ENCODE results near the gene KLK2.

Gene KLK2

DNA sequence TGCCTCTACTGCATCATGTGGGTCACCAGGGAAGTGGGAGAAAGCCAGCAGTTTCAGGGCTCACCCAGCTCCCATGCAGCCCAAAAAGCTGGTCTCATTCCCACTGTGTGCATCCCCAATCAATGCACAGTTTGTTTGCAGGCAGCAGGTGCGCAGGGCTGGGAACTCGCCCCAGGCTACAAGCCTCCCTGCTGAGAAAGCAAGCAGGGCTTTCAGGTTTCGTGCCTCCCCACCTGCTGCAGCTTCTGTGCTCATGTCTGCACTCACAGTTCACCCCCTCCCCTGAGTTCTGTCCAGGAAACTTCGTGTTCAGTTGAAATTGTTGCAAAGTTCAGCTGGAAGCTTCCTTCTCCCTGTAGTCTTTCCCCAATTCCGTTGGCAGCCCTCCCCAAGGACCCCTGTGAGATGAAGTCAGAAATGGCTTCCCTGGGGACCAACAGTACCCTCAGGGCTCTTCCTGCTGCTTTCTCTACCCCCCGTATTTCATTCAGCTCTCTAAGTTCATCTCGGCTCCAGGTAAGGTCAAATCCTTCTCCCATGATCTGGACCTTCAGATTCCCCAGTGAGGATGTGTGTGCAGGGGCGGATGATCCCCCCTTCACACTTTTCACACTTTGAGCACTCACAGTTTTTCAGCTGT lies 28.8 kb upstream of the KLK2 start:
- no peak for DNase-seq

DNA sequence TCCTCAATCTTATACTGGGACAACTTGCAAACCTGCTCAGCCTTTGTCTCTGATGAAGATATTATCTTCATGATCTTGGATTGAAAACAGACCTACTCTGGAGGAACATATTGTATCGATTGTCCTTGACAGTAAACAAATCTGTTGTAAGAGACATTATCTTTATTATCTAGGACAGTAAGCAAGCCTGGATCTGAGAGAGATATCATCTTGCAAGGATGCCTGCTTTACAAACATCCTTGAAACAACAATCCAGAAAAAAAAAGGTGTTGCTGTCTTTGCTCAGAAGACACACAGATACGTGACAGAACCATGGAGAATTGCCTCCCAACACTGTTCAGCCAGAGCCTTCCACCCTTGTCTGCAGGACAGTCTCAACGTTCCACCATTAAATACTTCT lies 22.5 kb upstream of the KLK2 start:
- no peak for DNase-seq

DNA sequence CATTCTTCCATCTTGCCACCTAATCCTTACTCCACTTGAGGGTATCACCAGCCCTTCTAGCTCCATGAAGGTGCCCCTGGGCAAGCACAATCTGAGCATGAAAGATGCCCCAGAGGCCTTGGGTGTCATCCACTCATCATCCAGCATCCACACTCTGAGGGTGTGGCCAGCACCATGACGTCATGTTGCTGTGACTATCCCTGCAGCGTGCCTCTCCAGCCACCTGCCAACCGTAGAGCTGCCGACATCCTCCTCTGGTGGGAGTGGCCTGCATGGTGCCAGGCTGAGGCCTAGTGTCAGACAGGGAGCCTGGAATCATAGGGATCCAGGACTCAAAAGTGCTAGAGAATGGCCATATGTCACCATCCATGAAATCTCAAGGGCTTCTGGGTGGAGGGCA lies 21.6 kb upstream of the KLK2 start:
- DNase-seq, result no peak

DNA sequence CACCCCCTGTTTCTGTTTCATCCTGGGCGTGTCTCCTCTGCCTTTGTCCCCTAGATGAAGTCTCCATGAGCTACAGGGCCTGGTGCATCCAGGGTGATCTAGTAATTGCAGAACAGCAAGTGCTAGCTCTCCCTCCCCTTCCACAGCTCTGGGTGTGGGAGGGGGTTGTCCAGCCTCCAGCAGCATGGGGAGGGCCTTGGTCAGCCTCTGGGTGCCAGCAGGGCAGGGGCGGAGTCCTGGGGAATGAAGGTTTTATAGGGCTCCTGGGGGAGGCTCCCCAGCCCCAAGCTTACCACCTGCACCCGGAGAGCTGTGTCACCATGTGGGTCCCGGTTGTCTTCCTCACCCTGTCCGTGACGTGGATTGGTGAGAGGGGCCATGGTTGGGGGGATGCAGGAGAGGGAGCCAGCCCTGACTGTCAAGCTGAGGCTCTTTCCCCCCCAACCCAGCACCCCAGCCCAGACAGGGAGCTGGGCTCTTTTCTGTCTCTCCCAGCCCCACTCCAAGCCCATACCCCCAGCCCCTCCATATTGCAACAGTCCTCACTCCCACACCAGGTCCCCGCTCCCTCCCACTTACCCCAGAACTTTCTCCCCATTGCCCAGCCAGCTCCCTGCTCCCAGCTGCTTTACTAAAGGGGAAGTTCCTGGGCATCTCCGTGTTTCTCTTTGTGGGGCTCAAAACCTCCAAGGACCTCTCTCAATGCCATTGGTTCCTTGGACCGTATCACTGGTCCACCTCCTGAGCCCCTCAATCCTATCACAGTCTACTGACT lies 18.4 kb upstream of the KLK2 start, which contains the start of gene KLK3:
TSS of gene KLK3 (plus strand) at position 280 of the 775 bp plus-strand sequence. CDS start at position 321, 41 bp downstream.
- no peak for DNase-seq

DNA sequence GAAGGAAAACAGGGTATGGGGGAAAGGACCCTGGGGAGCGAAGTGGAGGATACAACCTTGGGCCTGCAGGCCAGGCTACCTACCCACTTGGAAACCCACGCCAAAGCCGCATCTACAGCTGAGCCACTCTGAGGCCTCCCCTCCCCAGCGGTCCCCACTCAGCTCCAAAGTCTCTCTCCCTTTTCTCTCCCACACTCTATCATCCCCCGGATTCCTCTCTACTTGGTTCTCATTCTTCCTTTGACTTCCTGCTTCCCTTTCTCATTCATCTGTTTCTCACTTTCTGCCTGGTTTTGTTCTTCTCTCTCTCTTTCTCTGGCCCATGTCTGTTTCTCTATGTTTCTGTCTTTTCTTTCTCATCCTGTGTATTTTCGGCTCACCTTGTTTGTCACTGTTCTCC lies 15.9 kb upstream of the KLK2 start:
- no peak for DNase-seq

DNA sequence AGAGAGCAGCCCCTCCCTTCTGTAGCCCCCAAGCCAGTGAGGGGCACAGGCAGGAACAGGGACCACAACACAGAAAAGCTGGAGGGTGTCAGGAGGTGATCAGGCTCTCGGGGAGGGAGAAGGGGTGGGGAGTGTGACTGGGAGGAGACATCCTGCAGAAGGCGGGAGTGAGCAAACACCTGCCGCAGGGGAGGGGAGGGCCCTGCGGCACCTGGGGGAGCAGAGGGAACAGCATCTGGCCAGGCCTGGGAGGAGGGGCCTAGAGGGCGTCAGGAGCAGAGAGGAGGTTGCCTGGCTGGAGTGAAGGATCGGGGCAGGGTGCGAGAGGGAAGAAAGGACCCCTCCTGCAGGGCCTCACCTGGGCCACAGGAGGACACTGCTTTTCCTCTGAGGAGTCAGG lies 14.4 kb upstream of the KLK2 start:
- DNase-seq, result no peak

DNA sequence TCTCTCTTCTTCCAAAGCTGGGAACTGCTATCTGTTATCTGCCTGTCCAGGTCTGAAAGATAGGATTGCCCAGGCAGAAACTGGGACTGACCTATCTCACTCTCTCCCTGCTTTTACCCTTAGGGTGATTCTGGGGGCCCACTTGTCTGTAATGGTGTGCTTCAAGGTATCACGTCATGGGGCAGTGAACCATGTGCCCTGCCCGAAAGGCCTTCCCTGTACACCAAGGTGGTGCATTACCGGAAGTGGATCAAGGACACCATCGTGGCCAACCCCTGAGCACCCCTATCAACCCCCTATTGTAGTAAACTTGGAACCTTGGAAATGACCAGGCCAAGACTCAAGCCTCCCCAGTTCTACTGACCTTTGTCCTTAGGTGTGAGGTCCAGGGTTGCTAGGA lies 13.4 kb upstream of the KLK2 start:
- DNase-seq, result no peak

DNA sequence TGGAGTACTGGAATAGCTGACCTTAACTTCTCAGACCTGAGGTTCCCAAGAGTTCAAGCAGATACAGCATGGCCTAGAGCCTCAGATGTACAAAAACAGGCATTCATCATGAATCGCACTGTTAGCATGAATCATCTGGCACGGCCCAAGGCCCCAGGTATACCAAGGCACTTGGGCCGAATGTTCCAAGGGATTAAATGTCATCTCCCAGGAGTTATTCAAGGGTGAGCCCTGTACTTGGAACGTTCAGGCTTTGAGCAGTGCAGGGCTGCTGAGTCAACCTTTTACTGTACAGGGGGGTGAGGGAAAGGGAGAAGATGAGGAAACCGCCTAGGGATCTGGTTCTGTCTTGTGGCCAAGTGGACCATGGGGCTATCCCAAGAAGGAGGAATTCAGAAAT lies 12.2 kb upstream of the KLK2 start:
- DNase-seq, result no peak

DNA sequence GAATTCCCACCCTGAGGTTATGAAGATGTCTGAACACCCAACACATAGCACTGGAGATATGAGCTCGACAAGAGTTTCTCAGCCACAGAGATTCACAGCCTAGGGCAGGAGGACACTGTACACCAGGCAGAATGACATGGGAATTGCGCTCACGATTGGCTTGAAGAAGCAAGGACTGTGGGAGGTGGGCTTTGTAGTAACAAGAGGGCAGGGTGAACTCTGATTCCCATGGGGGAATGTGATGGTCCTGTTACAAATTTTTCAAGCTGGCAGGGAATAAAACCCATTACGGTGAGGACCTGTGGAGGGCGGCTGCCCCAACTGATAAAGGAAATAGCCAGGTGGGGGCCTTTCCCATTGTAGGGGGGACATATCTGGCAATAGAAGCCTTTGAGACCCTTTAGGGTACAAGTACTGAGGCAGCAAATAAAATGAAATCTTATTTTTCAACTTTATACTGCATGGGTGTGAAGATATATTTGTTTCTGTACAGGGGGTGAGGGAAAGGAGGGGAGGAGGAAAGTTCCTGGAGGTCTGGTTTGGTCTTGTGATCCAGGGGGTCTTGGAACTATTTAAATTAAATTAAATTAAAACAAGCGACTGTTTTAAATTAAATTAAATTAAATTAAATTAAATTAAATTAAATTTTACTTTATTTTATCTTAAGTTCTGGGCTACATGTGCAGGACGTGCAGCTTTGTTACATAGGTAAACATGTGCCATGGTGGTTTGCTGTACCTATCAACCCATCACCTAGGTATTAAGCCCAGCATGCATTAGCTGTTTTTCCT lies 11.5 kb upstream of the KLK2 start:
- no peak for DNase-seq

DNA sequence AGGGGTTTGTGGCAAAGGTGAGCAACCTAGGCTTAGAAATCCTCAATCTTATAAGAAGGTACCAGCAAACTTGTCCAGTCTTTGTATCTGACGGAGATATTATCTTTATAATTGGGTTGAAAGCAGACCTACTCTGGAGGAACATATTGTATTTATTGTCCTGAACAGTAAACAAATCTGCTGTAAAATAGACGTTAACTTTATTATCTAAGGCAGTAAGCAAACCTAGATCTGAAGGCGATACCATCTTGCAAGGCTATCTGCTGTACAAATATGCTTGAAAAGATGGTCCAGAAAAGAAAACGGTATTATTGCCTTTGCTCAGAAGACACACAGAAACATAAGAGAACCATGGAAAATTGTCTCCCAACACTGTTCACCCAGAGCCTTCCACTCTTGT lies 3.8 kb upstream of the KLK2 start:
- DNase-seq, result no peak

DNA sequence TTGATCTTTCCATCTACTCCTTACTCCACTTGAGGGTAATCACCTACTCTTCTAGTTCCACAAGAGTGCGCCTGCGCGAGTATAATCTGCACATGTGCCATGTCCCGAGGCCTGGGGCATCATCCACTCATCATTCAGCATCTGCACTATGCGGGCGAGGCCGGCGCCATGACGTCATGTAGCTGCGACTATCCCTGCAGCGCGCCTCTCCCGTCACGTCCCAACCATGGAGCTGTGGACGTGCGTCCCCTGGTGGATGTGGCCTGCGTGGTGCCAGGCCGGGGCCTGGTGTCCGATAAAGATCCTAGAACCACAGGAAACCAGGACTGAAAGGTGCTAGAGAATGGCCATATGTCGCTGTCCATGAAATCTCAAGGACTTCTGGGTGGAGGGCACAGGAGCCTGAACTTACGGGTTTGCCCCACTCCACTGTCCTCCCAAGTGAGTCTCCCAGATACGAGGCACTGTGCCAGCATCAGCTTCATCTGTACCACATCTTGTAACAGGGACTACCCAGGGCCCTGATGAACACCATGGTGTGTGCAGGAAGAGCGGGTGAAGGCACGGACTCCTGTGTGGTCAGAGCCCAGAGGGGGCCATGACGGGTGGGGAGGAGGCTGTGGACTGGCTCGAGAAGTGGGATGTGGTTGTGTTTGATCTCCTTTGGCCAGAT lies 2.7 kb upstream of the KLK2 start:
- DNase-seq, result no peak

DNA sequence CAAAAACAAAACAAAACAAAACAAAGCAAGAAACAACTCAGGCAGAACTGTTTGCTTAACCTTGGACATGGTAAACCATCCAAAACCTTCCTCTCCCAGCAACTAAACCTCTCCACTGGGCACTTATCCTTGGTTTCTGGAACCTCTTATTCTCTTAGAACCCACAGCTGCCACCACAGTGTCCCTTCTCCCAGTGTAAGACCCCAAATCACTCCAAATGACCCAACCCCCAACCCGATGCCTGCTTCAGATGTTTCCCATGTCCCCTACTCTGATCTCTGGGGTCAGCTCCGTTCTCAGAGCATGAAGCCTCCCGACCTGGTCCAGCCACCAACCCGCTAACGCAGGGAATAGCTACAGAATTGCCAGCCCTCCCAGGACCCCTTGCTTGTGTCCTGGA lies 972 bp downstream of the KLK2 start:
- no peak for DNase-seq

DNA sequence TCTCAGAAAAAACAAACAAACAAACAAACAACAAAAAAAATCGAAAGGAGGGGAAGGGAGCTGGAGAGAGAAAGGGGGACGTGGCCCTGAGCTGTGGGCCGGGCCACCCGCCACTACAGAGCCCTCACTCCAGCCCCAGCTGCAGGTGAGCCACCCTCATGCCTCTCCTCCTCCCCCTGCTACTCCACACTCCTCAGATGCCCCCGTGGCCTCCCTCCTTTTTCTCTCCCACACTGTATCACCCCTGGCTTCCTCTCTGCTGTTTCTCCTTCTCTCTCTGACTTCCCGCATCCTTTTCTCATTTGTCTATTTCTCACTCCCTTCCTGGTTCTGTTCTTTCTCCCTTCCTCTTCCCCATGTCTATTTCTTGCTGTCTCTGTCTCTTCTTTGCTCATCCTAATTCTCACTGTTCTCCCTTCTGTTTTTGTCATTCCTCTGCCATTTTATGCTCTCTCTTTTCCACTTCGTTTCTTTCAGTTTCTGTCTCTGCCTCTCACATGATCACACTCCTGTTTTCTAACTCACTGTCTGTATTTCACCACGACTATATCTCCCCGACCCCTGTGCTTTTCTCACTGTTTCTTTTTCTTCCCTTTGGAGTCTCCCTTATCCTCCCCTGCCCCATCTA lies 2.7 kb downstream of the KLK2 start:
- no peak for DNase-seq

DNA sequence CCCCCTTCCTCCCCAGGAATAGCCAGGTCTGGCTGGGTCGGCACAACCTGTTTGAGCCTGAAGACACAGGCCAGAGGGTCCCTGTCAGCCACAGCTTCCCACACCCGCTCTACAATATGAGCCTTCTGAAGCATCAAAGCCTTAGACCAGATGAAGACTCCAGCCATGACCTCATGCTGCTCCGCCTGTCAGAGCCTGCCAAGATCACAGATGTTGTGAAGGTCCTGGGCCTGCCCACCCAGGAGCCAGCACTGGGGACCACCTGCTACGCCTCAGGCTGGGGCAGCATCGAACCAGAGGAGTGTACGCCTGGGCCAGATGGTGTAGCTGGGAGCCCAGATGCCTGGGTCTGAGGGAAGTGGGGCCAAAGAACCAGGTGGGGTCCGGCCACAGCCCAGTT lies 3.2 kb downstream of the KLK2 start:
- DNase-seq, result no peak

DNA sequence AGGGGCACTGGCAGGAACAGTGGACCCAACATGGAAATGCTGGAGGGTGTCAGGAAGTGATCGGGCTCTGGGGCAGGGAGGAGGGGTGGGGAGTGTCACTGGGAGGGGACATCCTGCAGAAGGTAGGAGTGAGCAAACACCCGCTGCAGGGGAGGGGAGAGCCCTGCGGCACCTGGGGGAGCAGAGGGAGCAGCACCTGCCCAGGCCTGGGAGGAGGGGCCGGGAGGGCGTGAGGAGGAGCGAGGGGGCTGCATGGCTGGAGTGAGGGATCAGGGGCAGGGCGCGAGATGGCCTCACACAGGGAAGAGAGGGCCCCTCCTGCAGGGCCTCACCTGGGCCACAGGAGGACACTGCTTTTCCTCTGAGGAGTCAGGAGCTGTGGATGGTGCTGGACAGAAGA lies 4.1 kb downstream of the KLK2 start:
- no peak for DNase-seq

DNA sequence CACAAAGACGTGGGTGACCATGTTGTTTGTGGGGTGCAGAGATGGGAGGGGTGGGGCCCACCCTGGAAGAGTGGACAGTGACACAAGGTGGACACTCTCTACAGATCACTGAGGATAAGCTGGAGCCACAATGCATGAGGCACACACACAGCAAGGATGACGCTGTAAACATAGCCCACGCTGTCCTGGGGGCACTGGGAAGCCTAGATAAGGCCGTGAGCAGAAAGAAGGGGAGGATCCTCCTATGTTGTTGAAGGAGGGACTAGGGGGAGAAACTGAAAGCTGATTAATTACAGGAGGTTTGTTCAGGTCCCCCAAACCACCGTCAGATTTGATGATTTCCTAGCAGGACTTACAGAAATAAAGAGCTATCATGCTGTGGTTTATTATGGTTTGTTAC lies 5.6 kb downstream of the KLK2 start:
- no peak for DNase-seq

DNA sequence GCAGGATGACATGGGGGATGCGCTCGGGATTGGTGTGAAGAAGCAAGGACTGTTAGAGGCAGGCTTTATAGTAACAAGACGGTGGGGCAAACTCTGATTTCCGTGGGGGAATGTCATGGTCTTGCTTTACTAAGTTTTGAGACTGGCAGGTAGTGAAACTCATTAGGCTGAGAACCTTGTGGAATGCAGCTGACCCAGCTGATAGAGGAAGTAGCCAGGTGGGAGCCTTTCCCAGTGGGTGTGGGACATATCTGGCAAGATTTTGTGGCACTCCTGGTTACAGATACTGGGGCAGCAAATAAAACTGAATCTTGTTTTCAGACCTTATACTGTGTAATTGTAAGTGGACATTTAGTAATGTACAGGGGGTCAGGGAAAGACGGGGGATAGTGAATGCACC lies 7.0 kb downstream of the KLK2 start:
- DNase-seq, result no peak

DNA sequence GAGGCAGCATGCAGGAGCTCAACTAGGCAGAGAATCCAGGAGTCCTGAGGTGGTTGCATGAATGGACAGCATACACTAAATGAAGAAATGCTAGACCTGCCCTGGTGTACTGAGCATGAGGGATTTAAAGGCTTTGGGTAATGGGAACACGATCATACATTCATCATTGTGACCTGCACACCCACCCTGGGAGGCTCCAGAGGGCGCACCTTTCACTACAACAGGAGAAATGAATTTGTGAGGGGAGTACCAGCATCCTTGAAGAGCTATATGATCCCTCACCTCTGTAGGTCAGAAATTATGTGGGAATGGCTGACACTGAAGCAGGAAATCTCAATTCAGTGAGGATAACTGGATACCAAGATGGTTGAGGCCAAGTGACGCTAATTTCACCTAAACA lies 8.9 kb downstream of the KLK2 start:
- no peak for DNase-seq

DNA sequence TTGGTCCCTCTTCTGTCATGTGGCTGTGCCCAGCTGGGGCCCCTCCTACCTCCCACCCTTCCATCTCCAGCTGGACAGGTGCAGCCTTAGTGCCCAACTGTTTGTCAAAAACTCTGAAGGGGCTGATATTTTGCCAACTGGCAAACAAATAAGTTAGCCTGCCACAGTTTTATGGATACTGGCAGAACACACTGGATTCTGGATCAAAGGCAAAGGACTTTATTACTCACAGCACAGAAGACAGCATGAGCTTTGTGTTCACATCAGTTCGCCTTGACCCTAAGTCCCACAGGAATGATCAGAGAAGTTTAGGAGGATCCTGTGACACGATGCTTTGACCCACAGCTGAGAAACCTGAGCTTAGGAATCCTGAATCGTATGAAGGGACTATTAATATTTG lies 16.4 kb downstream of the KLK2 start:
- DNase-seq, result no peak

DNA sequence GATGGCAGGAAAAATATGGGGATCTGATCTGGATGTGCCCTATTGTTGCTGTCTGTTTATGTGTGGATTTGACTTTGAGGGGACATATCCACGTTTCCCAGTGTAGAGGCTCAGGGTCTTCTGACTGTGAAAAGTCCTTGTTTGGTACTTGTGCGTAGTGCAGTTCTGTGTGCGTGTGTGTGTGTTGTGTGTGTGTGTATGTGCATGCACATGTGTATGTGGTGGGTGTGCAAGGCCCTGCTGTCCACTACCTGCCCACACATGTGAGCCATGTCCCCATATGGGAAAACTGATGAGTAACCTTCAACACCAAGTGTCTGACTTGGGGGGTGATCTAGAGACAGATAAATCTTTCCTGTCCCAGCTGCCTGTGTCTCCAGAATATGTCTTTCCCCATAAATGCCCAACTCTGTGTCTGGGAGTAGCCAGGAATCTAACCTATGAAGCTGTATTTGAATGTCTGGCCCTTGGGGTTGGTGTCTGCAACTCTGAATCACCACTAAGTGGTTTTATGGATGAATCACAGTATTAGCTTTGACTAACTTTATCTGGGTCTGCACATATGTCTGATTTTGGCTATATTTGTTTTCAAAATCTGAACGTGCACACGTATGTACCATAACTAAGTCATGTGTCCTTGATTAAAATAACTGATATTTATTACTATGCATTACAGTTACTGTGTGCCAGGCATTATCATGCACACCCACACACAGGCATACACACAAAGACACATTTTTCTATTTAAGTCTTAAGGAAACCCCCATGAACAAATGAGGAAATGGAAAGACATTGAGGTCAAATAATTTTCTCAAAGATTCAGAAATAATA lies 17.4 kb downstream of the KLK2 start:
- no peak for DNase-seq

DNA sequence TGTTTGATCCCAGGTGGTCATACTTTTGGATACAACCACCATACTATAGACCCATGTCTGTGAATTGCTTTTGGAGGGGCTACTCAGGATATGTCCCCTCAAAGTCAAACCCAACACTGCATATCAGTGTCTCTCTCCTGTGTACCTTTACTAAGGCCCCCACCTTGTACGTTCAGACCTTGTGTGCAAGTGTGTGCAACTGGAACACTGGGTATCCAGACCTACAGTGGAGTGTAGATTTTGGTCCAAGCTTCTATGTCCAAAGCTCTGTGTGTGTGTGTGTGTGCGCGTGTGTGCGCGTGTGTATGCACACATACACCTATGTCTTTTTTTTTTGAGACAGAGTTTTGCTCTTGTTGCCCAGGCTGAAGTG lies 18.0 kb downstream of the KLK2 start:
- no peak for DNase-seq

Data from amygdala (tissue), 56 donors.